HG03139 (cell line): Measurements from ENCODE around the gene SKOR2.

Experiments
- ATAC-seq: cut with Tn5 transposase; IDR thresholded peaks from one replicate; pipeline ENCODE4 v1.9.1; 2021; ENCODE audit not compliant: unreplicated experiment

Gene SKOR2

GRCh38 chr18:47260924-47261701 is 9.7 kb upstream of the SKOR2 start:
- ATAC-seq = no peak

GRCh38 chr18:47260120-47260923 is 8.9 kb upstream of the SKOR2 start:
- ATAC-seq = no peak

GRCh38 chr18:47254341-47254939 is 3.0 kb upstream of the SKOR2 start:
- no peak for ATAC-seq

GRCh38 chr18:47253101-47253654 is 1.7 kb upstream of the SKOR2 start:
- no peak for ATAC-seq

- no peak for ATAC-seq
Measured at GRCh38 chr18:47250391-47251046, 941 bp downstream of the SKOR2 start.

- no peak for ATAC-seq
Measured at GRCh38 chr18:47249314-47249981, 2.0 kb downstream of the SKOR2 start.

GRCh38 chr18:47248604-47249313 is 2.7 kb downstream of the SKOR2 start:
- ATAC-seq = no peak

- ATAC-seq = no peak
Measured at GRCh38 chr18:47248115-47248603, 3.3 kb downstream of the SKOR2 start.

- no peak for ATAC-seq
Measured at GRCh38 chr18:47247416-47248114, 3.9 kb downstream of the SKOR2 start.

GRCh38 chr18:47247036-47247415 is 4.4 kb downstream of the SKOR2 start:
- no peak for ATAC-seq

GRCh38 chr18:47246027-47246971 is 5.2 kb downstream of the SKOR2 start:
- ATAC-seq = no peak

- ATAC-seq = no peak
Measured at GRCh38 chr18:47244086-47244485, 7.4 kb downstream of the SKOR2 start.

GRCh38 chr18:47235096-47235495 is 16.4 kb downstream of the SKOR2 start:
- no peak for ATAC-seq

GRCh38 chr18:47226660-47227059 is 24.8 kb downstream of the SKOR2 start:
- no peak for ATAC-seq

- ATAC-seq = no peak
Measured at GRCh38 chr18:47215554-47216138, 35.8 kb downstream of the SKOR2 start.

GRCh38 chr18:47209171-47209570 is 42.3 kb downstream of the SKOR2 start:
- no peak for ATAC-seq

GRCh38 chr18:47206945-47207637 is 44.4 kb downstream of the SKOR2 start:
- no peak for ATAC-seq
